ENCODE results near the gene C13orf42.

- TF ChIP-seq CTCF (IDR thresholded peaks at IDR 0.05; ENCODE audit: low read depth, low read length) = no peak
- TF ChIP-seq POLR2A (IDR thresholded peaks at IDR 0.05; ENCODE audit: extremely low read depth, insufficient read length) = no peak
- no peak for TF ChIP-seq MYC (IDR thresholded peaks at IDR 0.05; ENCODE audit: low read depth, low read length)
These were observed 46.3 kb downstream of the C13orf42 start for GRCh38 chr13:51064753-51065152.
